Body of pancreas (tissue), 4 donors: ENCODE results near the gene TMEM129. TPM values are rescaled to one million over a fixed set of nuclear protein-coding genes. Genes with fewer than 3 reads are reported as not detected.

Experiments used
- ATAC-seq: fragments of 150-250 bp; one replicate; pipeline ENCODE4 v1.9.1; 2016
- DNase-seq, 4 donors: peaks; one replicate each; pipeline ENCODE4 v3.0.0-alpha.2; 2019
- H3K27ac ChIP-seq, 4 donors: fragments of 200-600 bp; sonication (generic); 1 replicate in 3 of 4; 2 replicates in 1 of 4; pipeline versions ENCODE4 v1.5.1 to v1.6.1; 2016 to 2019; ENCODE audit warnings: mild to moderate bottlenecking in 1 of 4, mixed read lengths in 1 of 4, moderate library complexity in 1 of 4
- H3K27me3 ChIP-seq, 2 donors: fragments of 200-600 bp; sonication (generic); one replicate each; pipeline ENCODE4 v1.6.0; 2016; ENCODE audit warnings: mild to moderate bottlenecking in 1 of 2
- H3K36me3 ChIP-seq, 2 donors: fragments of 200-600 bp; sonication (generic); replicated peaks in 1 of 2; 2 replicates each; pipeline ENCODE4 v1.5.1; 2016; ENCODE audit warnings: low read depth in 2 of 2; ENCODE audit not compliant: insufficient read depth in 1 of 2
- H3K4me1 ChIP-seq: fragments of 200-600 bp; sonication (generic); one replicate; pipeline ENCODE4 v1.6.0; 2016
- H3K4me3 ChIP-seq, 2 donors: fragments of 200-600 bp; sonication (generic); 1 replicate in 1 of 2; 2 replicates in 1 of 2; pipeline ENCODE4 v1.5.1; 2016 to 2019
- H3K9me3 ChIP-seq, 3 donors: fragments of 200-600 bp; sonication (generic); 1 replicate in 2 of 3; 2 replicates in 1 of 3; pipeline ENCODE4 v1.5.1; 2016
- POLR2A ChIP-seq, 3 donors: fragments of 450-650 bp; IDR thresholded peaks; one replicate each; pipeline ENCODE4 v1.6.1; 2016; ENCODE audit warnings: antibody characterized with exemption in 3 of 3, mild to moderate bottlenecking in 2 of 3
- WGBS, 2 donors: methylation state at CpG; one replicate each; pipeline ENCODE4 v1.1.5; 2017; 5-methylcytosine and 5-hydroxymethylcytosine counted together
- intact Hi-C: fragments of 100-400 bp; cut with DNase I; formaldehyde crosslinking; loops from one replicate; pipeline ENCODE4 v1.15.1; 2023
- total RNA-seq, 2 donors: library from RNA; depleted of rRNA; stranded (reverse); fragments of >200 nt; gene quantifications; one replicate each; pipeline ENCODE4 v1.1.0, GENCODE V29; 2016
- TF ChIP-seq, protein P1 (sequence below), 7 experiments: fragments of 450-650 bp in 4 of 7; fragments of 200-600 bp in 3 of 7; sonication (generic) in 3 of 7; IDR thresholded peaks; one replicate each; pipeline ENCODE4 v1.5.1; 2016 to 2019; ENCODE audit warnings: antibody characterized with exemption in 7 of 7

The TMEM129 gene
- total RNA-seq, 2 donors from 2014 or later, result 26.7 to 53.1 TPM

DNA sequence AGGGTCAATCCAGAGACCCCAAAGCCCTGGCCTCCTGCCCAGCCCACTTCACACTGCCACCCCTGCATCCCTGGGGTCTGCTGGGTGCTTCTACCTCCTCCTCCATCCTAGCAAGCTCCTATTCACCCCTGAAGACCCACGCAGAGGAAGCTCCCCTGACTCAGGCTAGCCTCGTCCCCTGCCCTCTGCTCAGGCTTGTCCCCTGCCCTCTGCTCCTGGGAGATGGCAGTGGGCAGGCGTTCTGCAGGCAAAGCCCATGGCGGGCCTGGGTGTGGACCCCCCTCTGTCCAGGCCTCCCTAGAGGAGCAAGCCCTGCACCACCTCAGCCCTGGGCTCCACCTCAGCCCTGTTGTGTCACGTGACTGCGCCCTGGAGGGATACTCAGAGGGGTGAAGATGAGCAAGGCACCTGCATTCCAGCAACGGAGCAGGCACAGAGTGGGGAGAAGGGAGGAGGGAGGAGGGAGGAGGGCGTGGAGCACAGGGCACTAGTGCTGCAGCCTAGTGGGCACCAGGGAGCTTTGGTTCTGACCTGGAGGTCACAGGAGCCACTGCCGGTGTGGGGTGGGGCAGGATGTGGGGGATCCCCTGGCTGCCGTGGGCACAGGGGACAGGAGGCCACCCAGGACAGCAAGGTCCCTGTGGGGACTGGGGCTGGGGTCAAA, 44.4 kb upstream of the TMEM129 start:
- H3K4me1 ChIP-seq, result peaks cover 67% of the 10 kb centered on the region
- no peak overlapping the region for H3K4me3 ChIP-seq
- intact Hi-C loops, result no loop called here
- DNase-seq, result no peak
- ATAC-seq, result no peak
- no peaks in the 10 kb centered on the region for H3K27me3 ChIP-seq
- TF ChIP-seq, protein P1, sequence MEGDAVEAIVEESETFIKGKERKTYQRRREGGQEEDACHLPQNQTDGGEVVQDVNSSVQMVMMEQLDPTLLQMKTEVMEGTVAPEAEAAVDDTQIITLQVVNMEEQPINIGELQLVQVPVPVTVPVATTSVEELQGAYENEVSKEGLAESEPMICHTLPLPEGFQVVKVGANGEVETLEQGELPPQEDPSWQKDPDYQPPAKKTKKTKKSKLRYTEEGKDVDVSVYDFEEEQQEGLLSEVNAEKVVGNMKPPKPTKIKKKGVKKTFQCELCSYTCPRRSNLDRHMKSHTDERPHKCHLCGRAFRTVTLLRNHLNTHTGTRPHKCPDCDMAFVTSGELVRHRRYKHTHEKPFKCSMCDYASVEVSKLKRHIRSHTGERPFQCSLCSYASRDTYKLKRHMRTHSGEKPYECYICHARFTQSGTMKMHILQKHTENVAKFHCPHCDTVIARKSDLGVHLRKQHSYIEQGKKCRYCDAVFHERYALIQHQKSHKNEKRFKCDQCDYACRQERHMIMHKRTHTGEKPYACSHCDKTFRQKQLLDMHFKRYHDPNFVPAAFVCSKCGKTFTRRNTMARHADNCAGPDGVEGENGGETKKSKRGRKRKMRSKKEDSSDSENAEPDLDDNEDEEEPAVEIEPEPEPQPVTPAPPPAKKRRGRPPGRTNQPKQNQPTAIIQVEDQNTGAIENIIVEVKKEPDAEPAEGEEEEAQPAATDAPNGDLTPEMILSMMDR (IDR thresholded peaks at IDR 0.05), result no peak
- TF ChIP-seq POLR2A (IDR thresholded peaks at IDR 0.05), result no peak
- H3K27ac ChIP-seq, result peak overlapping the region; percentile 81 to 93 (median 90)
- H3K9me3 ChIP-seq, result no peaks in the 10 kb centered on the region
- WGBS, 2 donors, result 68 to 69% methylated on average over 9 to 10 of the region's 10 CpGs
- no peaks in the 10 kb centered on the region for H3K36me3 ChIP-seq

DNA sequence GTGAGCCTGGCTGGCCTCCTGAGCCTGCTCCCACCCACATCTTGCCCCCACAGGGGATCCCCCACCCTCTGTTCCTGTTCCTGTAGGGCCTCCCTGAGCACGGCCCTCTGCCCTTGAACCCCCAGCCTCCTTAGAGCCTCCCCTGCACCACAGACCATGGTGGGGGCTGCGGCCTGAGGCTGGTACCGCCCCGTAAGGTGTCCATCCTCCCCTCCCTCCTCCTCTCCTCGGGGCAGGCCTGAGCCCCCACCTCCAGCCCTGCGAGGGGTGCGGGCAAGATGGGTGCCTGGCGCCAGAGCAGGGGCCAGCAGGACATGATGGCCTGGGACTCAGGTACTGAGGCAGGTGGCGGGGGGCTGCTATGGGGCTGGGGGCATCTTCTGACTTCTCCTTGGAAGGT, 43.5 kb upstream of the TMEM129 start:
- H3K9me3 ChIP-seq, result no peaks in the 10 kb centered on the region
- TF ChIP-seq, protein P1 (IDR thresholded peaks at IDR 0.05), result no peak
- no peak for TF ChIP-seq POLR2A (IDR thresholded peaks at IDR 0.05)
- H3K27ac ChIP-seq, result peak overlapping the region in 3 of 4 donors; percentile 90 to 93 (median 90)
- no peaks in the 10 kb centered on the region for H3K27me3 ChIP-seq
- H3K4me3 ChIP-seq, result no peak overlapping the region
- H3K36me3 ChIP-seq, result no peaks in the 10 kb centered on the region
- peaks cover 59% of the 10 kb centered on the region for H3K4me1 ChIP-seq
- WGBS, 2 donors, result 82 to 90% methylated on average over 7 to 9 of the region's 9 CpGs
- ATAC-seq, result no peak
- DNase-seq, result no peak
- intact Hi-C loops, result no loop called here

DNA sequence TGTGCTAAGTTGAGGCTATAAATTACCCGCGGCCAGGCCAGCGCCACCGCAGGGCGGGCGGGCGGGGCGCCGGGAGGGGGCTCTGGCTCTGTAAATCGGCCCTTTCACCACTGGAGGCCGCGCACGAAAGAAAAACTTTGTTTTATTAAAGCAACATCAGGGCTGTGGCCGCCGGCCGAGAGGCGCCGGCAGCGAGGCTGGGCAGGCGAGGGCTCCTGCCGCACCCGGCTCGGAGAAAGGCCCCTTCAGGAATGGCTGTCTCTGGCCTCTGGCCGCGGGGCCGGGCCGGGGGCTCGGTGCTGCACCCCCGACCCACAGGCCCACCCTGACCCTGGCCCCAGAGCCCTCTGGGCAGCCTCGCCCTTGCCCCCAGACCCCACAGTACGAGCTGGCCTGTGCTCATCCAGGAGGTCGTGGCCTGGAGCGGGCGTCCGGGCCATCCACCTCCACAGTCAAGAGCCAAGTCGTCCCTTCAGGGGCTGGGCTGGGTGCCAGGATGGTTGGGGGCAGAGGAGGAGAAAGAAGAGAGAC, 42.5 kb upstream of the TMEM129 start:
- intact Hi-C loops, result no loop called here
- peak; percentile 21 for ATAC-seq
- peak overlapping the region in 3 of 4 donors; percentile 52 to 93 (median 54) for H3K27ac ChIP-seq

DNA sequence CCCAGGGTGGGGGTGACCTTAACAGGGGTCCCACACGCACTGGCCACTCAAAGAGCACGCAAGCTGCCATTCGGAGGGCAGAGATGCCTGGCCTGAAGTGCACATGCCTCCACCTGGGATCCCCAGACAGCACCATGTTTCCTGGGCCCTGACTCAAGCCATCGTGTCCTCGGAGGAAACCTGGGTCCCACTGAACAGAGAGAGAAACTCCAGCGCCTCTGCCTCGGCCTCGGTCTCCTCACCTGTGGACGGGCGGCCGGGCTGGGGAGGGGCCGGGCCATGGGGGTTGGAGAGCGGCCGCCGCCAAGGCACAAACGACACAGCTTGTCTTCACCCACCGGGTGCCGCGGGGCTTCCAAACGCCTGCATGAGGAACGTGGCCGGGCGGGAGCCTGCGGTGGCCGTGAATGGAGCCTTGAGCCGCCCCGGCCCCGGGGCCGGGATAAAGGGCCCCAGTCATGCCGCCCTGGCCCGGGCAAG, 42.0 kb upstream of the TMEM129 start:
- WGBS, 2 donors, result 32 to 58% methylated on average over 6 to 31 of the region's 31 CpGs
- no peaks in the 10 kb centered on the region for H3K27me3 ChIP-seq

More for the DNA sequence above, 42.5 kb upstream of the TMEM129 start:
- 24% methylated on average over 26 of the region's 36 CpGs; no CpG with 5 or more reads in 1 of the 2 donors for WGBS, 2 donors
- no peaks in the 10 kb centered on the region for H3K9me3 ChIP-seq
- no peak overlapping the region for H3K4me3 ChIP-seq
- peaks cover 48% of the 10 kb centered on the region for H3K4me1 ChIP-seq
- peak in 2 of 3 donors; percentile 7 to 16 for TF ChIP-seq POLR2A (IDR thresholded peaks at IDR 0.05)
- TF ChIP-seq, protein P1 (IDR thresholded peaks at IDR 0.05), result peak in 2 of 7 experiments; percentile 12 to 25
- H3K27me3 ChIP-seq, result no peaks in the 10 kb centered on the region
- DNase-seq, result peak in 3 of 4 donors; percentile 49 to 60 (median 50)
- no peaks in the 10 kb centered on the region for H3K36me3 ChIP-seq

More for the DNA sequence above, 42.0 kb upstream of the TMEM129 start:
- no peaks in the 10 kb centered on the region for H3K36me3 ChIP-seq
- H3K9me3 ChIP-seq, result no peaks in the 10 kb centered on the region
- DNase-seq (no peak), ATAC-seq (no peak)
- H3K4me1 ChIP-seq, result peaks cover 43% of the 10 kb centered on the region
- no peak overlapping the region for H3K4me3 ChIP-seq
- peak overlapping the region in 3 of 4 donors; percentile 52 to 93 (median 54) for H3K27ac ChIP-seq
- intact Hi-C loops, result no loop called here
- TF ChIP-seq, protein P1 (IDR thresholded peaks at IDR 0.05), result no peak
- TF ChIP-seq POLR2A (IDR thresholded peaks at IDR 0.05), result no peak
